ENCODE results near the gene ROBO3.
A peak's percentile ranks its signal among the peaks of the same experiment; 100 is the strongest.

ROBO3 gene

GRCh38 chr11:124875943-124876817, 10.9 kb downstream of the ROBO3 start:
- DNase-seq (ENCODE audit: low spot score) = peak; percentile 85

- DNase-seq (ENCODE audit: low spot score) = no peak
These were observed 11.8 kb downstream of the ROBO3 start for GRCh38 chr11:124876818-124877630.

- no peak for DNase-seq (ENCODE audit: low spot score)
These were observed 12.3 kb downstream of the ROBO3 start for GRCh38 chr11:124877631-124877909.

GRCh38 chr11:124877910-124878758, 12.9 kb downstream of the ROBO3 start:
- DNase-seq (ENCODE audit: low spot score) = no peak

GRCh38 chr11:124878759-124879492, 13.7 kb downstream of the ROBO3 start:
- DNase-seq (ENCODE audit: low spot score) = no peak

GRCh38 chr11:124879493-124880289, 14.5 kb downstream of the ROBO3 start:
- no peak for DNase-seq (ENCODE audit: low spot score)

DNA sequence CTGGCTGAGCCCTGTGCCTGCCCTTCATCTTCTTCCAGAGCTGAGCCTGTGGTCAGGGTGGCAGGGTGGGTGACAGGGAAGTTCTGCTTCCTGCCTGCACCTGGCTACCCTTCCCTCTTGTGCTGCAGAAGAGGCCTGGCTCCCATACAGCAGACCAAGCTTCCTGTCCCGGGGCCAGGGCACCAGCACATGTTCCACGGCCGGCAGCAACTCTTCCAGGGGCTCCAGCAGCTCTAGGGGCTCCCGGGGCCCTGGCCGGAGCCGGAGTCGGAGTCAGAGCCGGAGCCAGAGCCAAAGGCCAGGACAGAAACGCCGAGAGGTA, 15.0 kb downstream of the ROBO3 start:
- DNase-seq (ENCODE audit: low spot score) = no peak

DNA sequence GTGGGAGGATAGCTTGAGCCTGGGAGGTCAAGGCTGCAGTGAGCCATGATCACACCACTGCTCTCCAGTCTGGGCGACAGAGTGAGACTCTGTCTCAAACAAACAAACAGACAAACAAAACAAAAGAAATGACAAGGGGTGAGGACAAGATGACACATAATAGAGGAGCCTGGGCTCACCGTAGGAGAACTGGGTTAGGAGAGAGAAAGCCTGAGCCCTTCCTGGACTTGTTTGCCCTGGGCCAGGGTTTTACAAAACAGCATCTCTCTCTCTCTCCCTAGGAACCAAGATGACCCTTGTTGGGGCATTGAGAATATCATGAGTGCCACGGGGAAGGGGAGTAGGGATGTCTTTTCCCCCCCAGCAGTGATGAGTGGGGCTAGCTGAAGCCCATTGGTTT, 15.7 kb downstream of the ROBO3 start:
- DNase-seq (ENCODE audit: low spot score) = no peak

DNA sequence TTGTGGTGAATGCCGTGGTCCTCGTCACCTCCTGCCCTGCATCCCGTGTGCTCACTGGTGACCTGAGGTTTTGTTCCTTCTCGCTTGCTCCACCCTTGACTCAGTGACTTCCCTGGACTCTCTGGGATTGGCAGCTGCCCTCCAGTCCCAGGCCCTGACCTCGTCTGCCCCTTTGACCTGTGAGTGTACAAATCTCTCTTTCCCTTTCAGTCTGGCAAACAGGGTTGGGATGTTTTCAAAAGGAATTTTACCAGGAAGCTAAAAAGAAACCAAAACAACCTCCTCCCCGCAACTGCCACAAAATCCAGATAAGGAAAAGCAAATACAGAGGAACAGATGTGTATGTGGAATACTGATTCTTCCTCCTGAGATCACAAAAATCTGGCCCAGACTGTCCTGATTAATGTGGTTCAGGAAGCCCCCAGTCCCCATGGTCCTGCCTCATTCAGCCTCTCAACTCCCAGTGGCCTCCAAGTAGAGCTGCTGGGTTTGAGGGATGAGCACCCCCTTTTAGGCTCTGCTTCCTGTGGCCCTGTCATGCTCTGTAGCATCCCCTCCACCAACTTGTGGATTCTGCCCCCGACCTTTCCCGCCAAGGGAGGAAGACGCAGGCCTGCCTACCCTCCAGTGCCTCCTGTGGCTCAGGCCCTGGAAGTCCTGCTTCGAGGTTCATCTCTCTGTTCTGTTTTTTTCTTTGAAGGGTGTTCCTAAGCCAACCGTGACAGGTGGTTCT, 17.3 kb downstream of the ROBO3 start:
- no peak for DNase-seq (ENCODE audit: low spot score)

- DNase-seq (ENCODE audit: low spot score) = no peak
These were observed 19.1 kb downstream of the ROBO3 start for GRCh38 chr11:124884340-124884739.

- no peak for DNase-seq (ENCODE audit: low spot score)
These were observed 19.7 kb downstream of the ROBO3 start for GRCh38 chr11:124884869-124885479.

- no peak for DNase-seq (ENCODE audit: low spot score)
These were observed 21.2 kb downstream of the ROBO3 start for GRCh38 chr11:124886476-124886875.

DNA sequence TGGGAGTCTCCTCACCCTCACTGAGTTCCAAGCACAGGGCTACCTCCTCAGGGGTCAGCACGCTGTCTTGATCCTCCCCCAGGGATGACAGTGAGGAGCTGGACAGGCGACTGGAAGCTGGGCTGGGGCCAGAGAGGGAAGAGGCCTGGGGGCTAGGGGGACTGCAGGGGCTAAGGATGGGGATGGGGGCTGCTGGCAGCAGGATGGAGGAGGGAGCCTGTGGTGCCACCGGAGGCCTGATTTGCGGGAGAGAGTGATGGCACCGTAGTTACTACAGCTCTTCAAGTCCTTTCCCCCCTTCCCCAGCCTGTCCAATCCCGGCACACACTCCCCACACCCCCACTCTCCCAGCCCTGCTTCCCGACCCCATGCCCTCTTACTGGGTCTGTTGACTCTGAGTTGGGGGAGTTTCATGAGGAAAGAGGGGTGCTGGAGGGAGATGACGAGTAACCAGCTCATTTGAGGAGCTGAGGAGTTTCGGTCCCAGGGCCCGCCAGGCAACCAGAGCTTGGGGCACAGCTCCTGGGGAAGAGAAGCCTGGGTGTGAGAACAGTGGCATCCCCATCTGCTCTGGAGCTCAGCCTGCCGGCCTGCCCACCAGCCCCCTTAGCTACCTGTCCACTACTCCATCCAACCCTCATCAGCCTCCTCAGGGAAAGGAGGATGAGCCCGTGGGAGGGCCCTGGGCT, 21.9 kb downstream of the ROBO3 start:
- DNase-seq (ENCODE audit: low spot score) = no peak

GRCh38 chr11:124887667-124888013, 22.4 kb downstream of the ROBO3 start:
- no peak for DNase-seq (ENCODE audit: low spot score)

DNA sequence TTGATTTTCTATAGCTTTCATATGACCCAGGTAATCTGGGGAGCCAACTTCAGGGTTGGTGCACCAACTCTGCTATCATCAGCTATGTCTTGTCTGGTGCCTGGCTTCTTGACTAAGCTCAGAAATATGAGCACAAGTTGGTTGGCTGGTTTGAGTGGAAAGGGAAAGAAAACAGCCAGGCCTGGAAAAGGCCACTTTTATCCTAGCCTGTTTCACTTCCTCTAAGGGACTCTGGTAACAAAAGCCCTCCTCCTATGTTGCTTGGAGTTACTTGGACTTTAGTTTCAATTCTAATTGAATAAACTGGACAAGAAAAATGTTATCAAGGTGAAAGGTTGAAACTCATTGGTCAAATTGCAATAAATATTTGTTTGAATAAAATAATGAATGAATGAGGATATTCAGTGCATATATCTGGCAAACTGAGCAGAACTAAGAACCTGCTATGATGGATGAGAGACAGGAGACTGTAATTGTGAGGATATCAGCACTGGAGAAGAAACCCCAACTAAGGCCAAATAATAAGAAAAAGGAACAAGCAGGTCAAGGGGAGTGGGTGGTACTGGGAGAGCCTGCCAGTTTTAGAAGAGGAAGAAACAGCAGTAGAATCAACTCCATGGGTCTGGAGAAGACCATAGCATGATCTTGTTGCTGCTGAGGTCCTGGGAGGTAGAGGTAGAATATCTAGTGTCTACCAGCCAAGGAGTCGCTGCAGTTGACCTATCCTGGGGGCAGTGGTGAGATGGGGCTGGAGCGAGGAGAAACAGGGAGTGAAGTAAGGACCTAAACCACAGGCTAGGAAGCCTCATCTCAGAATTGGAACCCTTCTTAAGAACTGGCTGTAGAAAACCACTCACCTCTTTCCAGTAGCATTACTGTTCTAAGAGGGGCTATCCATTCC, 24.2 kb downstream of the ROBO3 start:
- DNase-seq (ENCODE audit: low spot score) = no peak

- DNase-seq (ENCODE audit: low spot score) = no peak
These were observed 24.9 kb downstream of the ROBO3 start for GRCh38 chr11:124890151-124890550.

DNA sequence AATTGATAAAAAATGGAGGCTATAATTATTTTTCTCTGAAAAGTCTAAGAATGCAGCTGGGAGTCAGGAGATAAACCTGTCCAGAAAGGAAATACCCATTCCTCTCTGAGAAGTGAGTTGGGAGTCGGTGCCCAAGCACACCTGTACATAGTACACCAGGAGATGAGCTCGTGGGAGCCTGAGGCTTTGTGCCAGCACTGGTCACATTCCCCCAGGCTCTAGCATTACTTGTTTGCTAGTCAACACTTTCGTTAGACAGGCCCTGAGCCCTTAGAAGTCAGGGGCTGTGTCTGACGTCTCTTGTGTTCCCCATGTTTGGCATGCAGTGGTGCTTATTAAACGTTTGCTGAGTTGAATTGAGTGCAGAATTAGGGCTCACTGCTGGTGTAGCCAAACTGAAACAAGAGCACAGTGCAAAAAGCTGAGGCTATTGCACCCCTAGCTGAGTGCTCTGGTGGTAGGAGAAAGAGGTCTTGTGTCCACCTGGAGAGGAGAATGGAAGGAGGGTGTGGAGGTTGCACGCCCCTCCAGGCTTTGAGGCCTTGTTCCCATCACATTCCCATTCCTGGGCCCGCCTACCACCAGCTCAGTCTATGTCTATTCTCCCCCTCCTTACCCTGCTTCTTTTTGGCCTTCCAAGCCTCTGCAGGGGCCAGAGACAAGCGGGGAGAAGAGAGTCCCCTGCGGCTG, 25.6 kb downstream of the ROBO3 start:
- DNase-seq (ENCODE audit: low spot score) = no peak

DNA sequence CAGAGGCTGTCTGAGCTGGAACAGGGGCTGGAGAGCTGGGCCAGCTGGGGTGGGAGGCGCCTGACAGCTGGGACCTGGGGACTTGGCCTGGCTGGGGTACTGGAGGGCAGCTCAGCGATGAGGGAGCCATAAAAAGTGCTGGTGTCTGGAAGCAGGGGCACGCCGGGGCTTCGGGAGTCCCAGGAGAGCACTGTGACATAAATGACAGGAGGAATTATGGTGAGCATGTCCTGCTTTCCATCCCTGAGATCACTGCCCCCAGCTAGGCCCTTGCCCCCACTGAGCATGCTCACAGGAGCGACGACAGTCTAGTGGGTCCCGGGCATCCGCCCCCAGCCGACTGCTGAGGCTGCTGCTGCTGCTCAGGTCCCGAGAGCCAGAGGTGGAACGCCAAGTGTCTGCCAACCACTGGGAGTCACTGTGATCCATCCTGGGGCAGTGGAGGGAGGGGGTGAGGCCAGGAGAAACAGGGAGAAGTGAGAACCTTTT, 26.2 kb downstream of the ROBO3 start:
- DNase-seq (ENCODE audit: low spot score) = no peak

Measured in NAMALWA (cell line).